Stimulated activated CD4-positive, alpha-beta T cell treated with anti-CD3 and anti-CD28 coated beads, TNF-alpha, amount 100 ng/mL, for 48 hours (primary cell): ENCODE data around the gene TK2.
A peak's percentile ranks its signal among the peaks of the same experiment; 100 is the strongest.

ENCODE experiments used
- DNase-seq, 3 donors: peaks; one replicate each; pipeline ENCODE4 v3.0.0-alpha.2; 2020; ENCODE audit warnings: low read depth in 3 of 3

Gene TK2

GRCh38 chr16:66544016-66544757, 5.7 kb downstream of the TK2 start:
- DNase-seq = no peak

- no peak for DNase-seq
Measured at GRCh38 chr16:66543541-66543940, 6.4 kb downstream of the TK2 start.

- no peak for DNase-seq
Measured at GRCh38 chr16:66542396-66542795, 7.5 kb downstream of the TK2 start.

GRCh38 chr16:66541388-66542355, 8.2 kb downstream of the TK2 start:
- no peak for DNase-seq

GRCh38 chr16:66539623-66540469, 10.1 kb downstream of the TK2 start:
- no peak for DNase-seq

GRCh38 chr16:66538910-66539309, 11.0 kb downstream of the TK2 start:
- DNase-seq = no peak

GRCh38 chr16:66537236-66537635, 12.7 kb downstream of the TK2 start:
- no peak for DNase-seq

- no peak for DNase-seq
Measured at GRCh38 chr16:66536525-66536924, 13.4 kb downstream of the TK2 start.

GRCh38 chr16:66534376-66534799, 15.5 kb downstream of the TK2 start:
- DNase-seq = no peak

- no peak for DNase-seq
Measured at GRCh38 chr16:66529475-66529874, 20.4 kb downstream of the TK2 start.

- DNase-seq = no peak
Measured at GRCh38 chr16:66528294-66528693, 21.6 kb downstream of the TK2 start.

GRCh38 chr16:66525396-66526180, 24.3 kb downstream of the TK2 start:
- DNase-seq = no peak

GRCh38 chr16:66524601-66525164, 25.2 kb downstream of the TK2 start:
- DNase-seq = no peak

- no peak for DNase-seq
Measured at GRCh38 chr16:66523861-66524354, 26.0 kb downstream of the TK2 start.

- DNase-seq = no peak
Measured at GRCh38 chr16:66522816-66523590, 26.9 kb downstream of the TK2 start.

- DNase-seq = peak; percentile 92 to 94 (median 93)
Measured at GRCh38 chr16:66521951-66522771, 27.8 kb downstream of the TK2 start.

GRCh38 chr16:66521252-66521713, 28.6 kb downstream of the TK2 start:
- DNase-seq = no peak

- DNase-seq = no peak
Measured at GRCh38 chr16:66520406-66521170, 29.3 kb downstream of the TK2 start.
